DND-41 (cell line): ENCODE measurements around the gene APH1B.

Experiments
- CTCF ChIP-seq: IDR thresholded peaks from 2 replicates; pipeline ENCODE4 v1.5.1; 2012; ENCODE audit warnings: borderline replicate concordance, low read length, moderate library complexity, mild to moderate bottlenecking; ENCODE audit not compliant: poor library complexity, severe bottlenecking; ENCODE audit errors: extremely low read depth
- EZH2 ChIP-seq: IDR thresholded peaks from 3 replicates; pipeline ENCODE4 v1.6.1; 2012; ENCODE audit warnings: borderline replicate concordance, low read depth, mild to moderate bottlenecking, moderate library complexity, low read length, inconsistent platforms; ENCODE audit not compliant: severe bottlenecking

DNA sequence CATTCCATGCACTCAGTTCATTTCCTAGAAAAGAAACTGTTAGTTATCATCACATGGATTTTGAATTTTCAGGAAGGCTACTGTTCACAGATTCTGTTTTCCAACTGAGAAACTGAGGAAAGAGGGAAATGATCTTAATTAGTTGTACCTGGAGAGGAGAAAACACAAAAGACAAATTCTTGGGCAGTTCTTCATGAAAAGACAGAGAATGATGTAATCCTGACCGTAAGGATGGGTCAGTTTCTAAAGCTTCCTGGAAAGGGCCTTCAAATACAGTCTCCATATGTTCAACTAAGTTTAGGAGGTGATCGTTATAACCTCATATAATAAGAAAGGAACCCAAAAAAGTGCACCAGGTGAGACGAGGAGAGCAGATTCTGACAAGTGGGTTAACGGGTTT is 59.6 kb downstream of the APH1B start:
- TF ChIP-seq EZH2 = no peak
- no peak for TF ChIP-seq CTCF
